ENCODE measurements around the gene DLEU7. TPM values are rescaled to one million over a fixed set of nuclear protein-coding genes. Genes with fewer than 3 reads are reported as not detected.

DLEU7 gene
- total RNA-seq, result not detected in 2 replicates

DNA sequence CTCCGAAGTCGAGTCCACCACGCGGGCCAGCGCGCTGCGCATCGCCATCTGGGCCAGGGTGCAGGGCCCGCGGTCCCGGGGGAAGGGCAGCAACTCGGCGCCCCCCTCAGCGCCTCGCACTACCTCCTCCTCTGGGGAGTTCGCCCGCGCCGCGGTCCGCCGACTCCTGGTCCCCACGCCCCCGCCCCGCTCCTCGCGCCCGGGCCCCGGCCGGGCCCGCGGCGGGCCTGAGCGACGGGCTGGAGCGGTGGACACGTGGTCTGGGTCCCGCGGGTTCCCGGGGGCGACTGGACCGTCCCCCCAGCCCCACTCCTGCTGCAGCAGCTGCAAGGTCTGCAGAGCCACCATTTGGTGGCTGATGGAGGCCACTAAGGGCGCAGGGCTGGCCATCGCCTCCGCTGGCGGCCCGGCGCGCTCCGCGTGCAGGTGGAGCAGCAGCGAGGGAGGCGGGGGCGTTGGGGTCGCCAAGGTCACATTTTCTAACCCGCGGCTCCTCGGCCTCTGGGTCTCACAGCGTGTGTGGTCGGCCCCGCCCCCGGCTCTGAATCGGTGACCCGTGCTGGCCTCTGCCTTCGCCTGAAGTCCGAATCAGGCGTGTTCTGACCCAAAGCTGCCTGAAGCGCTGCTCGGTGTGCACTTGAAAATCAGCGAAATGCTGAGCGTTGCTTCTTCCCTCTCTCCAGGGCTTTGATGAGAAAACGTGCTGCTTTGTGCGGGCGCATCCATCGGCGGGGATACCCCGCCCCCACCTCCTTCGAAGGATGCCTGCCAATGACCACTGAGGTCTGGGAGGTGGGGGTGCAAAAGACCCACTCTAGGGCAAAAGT is at the start of gene DLEU7:
Gene DLEU7 (minus strand): TSS at position 436 of the 827 bp plus-strand sequence. CDS start 46 bp downstream, at position 390.
- no peak for DNase-seq (ENCODE audit: low read depth, low spot score)

DNA sequence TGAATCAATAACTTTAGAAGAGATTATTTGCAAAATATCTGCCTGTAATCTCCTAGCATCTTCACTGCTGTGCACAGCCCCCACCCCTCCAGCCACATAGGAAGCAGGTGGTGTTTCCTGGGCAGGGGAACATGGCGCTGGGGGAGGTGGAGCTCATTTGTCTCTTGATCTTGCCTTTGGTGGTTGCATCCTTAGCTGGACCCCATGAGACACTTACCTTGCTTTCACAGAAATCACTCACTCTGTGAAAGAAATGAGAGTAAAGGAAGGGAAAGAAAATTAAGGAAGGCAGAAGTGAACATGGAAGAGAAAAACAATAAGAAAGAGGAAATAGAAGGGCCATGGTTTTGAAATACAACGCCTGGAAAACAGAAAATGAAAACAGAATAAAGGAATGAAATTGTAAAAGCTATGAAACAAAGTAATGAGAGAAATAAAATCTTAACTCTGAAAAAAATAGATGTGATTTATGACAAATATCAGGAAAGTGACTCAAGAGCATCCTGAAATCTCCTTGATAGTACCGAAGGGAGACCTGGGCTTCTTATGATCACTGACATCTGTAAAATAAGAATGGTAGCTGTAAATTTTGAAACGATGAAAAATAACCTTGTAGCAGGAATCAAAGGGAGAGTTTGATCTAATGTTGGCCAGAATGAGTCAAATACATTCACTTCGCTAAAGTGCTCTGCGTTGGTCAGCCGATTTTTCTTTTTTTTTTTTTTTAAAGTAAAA is 48.9 kb upstream of the DLEU7 start:
- DNase-seq (ENCODE audit: low read depth, low spot score), result no peak

DNA sequence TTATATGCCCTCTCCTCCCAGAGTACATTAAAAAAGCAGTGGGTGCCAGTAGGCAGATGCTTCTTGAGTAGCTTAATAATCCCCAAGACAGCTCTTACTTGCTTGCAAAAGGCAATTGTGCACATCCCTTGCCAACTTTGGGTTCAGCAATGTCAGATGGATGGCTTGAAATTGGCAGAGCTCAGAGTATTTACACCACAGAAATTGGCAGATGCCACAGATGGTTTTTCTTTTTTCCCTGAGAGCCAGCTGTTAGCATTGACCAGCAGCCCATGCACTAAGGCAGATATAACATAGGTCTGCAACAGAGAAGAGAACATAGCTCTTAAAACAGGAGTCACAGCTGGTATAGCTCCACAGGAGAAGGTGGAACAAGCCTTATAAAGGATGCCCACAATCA is 47.7 kb upstream of the DLEU7 start:
- no peak for DNase-seq (ENCODE audit: low read depth, low spot score)

DNA sequence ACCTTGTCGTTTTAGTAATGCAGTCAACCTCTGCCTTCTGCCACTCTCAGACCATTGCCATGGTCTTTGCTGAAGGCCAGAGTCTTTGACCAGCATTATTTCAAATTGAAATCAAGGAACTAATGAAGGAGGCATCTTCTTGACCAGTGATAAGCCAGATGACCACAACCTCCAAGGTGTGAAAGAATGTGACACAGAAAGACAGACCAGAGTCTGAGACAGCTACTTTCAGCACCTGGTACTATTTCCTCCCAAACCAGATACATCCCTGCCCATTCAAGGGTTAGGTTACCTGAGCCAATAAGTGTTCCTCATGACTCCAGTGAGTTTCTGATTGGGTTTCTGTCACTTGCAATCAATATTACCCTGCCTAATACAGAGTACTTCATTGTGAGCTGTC is 45.8 kb upstream of the DLEU7 start:
- DNase-seq (ENCODE audit: low read depth, low spot score), result no peak

DNA sequence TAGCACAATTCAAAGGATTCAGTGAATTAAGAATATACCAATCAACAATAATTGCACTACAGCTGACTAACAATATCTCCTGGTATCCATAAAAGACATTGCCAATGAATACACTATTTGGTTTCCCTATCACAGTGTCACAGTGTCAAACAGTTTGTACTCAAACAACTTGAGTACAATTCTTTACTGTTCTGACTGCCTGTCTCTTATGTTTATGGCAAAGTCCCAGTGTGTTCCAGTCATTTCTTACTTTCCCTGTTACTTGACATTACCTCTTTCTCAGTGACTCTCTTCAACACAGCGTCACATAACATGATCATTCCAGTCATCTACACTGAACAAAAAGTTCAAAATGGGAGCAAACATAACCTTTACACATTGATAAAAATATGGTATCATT is 44.9 kb upstream of the DLEU7 start:
- DNase-seq (ENCODE audit: low read depth, low spot score), result no peak

DNA sequence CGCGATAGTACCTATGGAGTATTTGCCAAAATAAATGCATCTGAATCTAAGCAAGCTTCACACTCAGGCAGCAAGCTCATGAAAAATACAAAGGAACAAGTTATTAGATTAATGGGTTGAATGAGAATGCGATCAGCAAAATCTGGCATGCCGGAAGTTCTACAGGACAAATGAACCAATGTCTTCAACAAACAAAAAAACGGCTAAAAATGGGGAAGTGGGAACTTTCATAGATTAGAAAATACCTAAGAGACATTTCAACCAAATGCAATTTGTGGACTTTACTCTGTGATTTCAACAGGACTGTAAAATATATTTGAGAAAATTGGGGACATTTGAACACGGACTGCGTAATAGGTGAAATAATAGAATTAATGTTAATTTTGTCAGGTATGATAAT is 43.7 kb upstream of the DLEU7 start:
- no peak for DNase-seq (ENCODE audit: low read depth, low spot score)

GRCh38 chr13:50884265-50884664 is 40.8 kb upstream of the DLEU7 start:
- no peak for DNase-seq (ENCODE audit: low read depth, low spot score)

DNA sequence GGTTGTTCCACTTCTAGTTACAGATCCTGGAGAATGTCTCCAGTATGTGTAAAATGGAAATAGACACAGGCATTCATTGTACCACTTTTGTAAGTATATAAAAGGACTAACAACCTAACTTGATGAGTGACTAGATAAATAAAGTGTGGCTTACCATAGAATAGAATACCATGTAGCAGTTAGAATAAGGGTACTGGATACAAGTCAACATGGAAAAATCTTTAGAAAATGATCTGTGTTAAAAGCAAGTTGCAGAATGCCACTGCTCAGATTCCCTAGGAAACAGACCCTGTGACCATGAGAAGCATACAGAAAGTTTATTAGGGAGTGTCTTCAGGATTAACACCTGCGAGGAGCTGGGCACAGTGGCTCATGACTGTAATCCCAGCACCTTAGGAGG is 40.2 kb upstream of the DLEU7 start:
- DNase-seq (ENCODE audit: low read depth, low spot score), result no peak

GRCh38 chr13:50882816-50883435 is 39.4 kb upstream of the DLEU7 start:
- no peak for DNase-seq (ENCODE audit: low read depth, low spot score)

DNA sequence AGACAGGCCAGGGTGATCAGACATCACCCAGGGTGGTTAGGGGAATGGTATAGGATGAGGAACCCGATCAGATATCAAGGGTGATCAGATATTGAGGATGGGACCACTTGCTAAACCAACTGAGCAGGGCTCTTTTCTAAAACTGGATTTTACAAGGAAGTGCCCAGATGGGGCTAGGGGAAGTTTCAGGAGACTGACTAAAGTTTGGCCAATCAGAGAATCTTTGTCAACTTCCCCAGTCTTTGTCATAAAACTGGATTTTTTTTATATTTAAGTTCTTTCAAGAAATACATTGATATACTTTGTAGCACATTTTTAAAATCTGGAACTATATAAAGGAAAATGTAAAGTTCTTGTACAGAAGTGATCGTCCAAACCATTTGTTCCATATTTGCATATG is 30.5 kb upstream of the DLEU7 start:
- DNase-seq (ENCODE audit: low read depth, low spot score), result no peak

GRCh38 chr13:50873467-50873866 is 30.0 kb upstream of the DLEU7 start:
- no peak for DNase-seq (ENCODE audit: low read depth, low spot score)

- DNase-seq (ENCODE audit: low read depth, low spot score), result no peak
Observed at GRCh38 chr13:50871405-50871804, 27.9 kb upstream of the DLEU7 start.

GRCh38 chr13:50867637-50867945 is 24.1 kb upstream of the DLEU7 start:
- DNase-seq (ENCODE audit: low read depth, low spot score), result no peak

- DNase-seq (ENCODE audit: low read depth, low spot score), result no peak
Observed at GRCh38 chr13:50866817-50867636, 23.5 kb upstream of the DLEU7 start.

DNA sequence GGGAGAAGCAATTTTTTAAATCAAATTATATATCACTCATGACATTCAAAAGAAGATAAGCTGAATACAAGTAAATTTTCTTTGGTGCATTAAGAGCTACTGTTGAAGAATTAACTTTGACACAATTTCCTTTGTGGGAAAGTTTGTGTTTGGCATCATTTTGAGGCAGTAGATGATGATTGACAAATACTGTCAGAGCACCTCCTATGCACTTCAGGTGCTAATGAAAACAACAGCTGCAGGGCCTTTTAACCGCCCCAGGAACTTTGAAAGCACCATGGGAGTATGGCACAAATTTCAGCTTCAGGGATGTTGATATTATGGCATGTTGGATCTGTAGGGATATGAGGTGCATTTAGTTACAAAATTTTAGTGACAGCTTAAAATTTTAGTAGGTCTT is 21.0 kb upstream of the DLEU7 start:
- no peak for DNase-seq (ENCODE audit: low read depth, low spot score)

GRCh38 chr13:50855681-50856080 is 12.2 kb upstream of the DLEU7 start:
- no peak for DNase-seq (ENCODE audit: low read depth, low spot score)

GRCh38 chr13:50850445-50850844 is 7.0 kb upstream of the DLEU7 start:
- DNase-seq (ENCODE audit: low read depth, low spot score), result no peak

DNA sequence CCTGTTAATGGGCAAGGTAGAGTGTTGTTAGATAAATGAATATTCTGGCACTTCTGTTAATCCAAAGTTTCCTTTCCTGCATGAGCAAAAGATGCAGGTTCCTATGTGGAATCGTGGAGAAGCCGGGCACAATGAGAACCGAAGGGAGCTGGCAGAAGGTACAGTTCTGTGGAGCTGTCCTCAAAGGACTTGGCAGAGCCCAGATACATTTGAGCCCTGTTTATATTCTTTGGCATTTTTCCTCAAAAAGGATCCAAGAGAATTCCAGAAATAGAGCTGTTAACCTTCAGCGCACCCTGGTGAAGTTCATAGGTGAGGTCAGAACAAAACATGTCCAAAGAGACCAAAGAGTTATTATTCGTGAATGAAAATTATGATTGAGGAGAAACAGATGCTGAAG is 4.0 kb upstream of the DLEU7 start:
- DNase-seq (ENCODE audit: low read depth, low spot score), result no peak

GRCh38 chr13:50846861-50847475 is 3.5 kb upstream of the DLEU7 start:
- DNase-seq (ENCODE audit: low read depth, low spot score), result no peak

DNA sequence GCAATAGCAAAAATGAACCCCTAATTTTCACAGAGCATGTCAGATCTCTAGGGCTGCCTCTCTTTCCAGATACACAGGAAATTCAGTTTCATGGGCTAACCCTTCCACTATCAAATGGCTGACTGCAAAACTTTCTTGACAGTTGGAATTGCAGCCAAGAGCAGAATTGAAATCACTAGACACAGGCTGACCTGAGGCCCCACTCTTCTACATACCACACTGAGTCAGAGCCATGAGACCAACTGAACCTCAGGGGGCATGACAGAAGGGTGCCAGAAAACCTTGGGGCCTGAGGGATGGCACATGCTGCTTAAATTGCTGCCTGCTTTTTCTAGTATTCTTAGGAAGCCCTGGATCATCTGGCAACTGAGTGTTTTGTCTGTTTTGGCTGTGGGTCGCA is 1.7 kb upstream of the DLEU7 start:
- no peak for DNase-seq (ENCODE audit: low read depth, low spot score)

Measured in pulmonary artery endothelial cell (primary cell).